ENCODE data around the gene STOML3. TPM values are rescaled to one million over a fixed set of nuclear protein-coding genes. Genes with fewer than 3 reads are reported as not detected.

Gene STOML3
- total RNA-seq, 1 donor from 2014 or later = not detected

- H3K27me3 ChIP-seq (ENCODE audit: insufficient read depth, low read length) = no peaks in the 10 kb centered on the region
- DNase-seq (ENCODE audit: low read depth) (no peak), FAIRE-seq (no peak)
- no peak overlapping the region for H3K4me3 Mint-ChIP-seq (ENCODE audit: unreplicated experiment)
- H3K79me2 ChIP-seq (ENCODE audit: insufficient read depth, low read length) = no peaks in the 10 kb centered on the region
- peaks cover 21% of the 10 kb centered on the region for H3K36me3 Mint-ChIP-seq (ENCODE audit: low read depth, unreplicated experiment)
- no peaks in the 10 kb centered on the region for H3K9me3 ChIP-seq (ENCODE audit: insufficient read depth, low read depth, low read length)
- H3K27me3 Mint-ChIP-seq (ENCODE audit: low read depth, unreplicated experiment) = no peaks in the 10 kb centered on the region
- H3K27ac ChIP-seq (ENCODE audit: low read depth, low read length) = no peak overlapping the region
- H3K9ac ChIP-seq (ENCODE audit: low read length) = no peak overlapping the region
- no peak overlapping the region for H3K27ac Mint-ChIP-seq (ENCODE audit: unreplicated experiment)
- peaks cover 9% of the 10 kb centered on the region for H3K4me1 Mint-ChIP-seq (ENCODE audit: low read depth, unreplicated experiment)
- H3K4me3 ChIP-seq (ENCODE audit: insufficient read depth, low read depth, low read length) = no peak overlapping the region
- H4K20me1 ChIP-seq (ENCODE audit: insufficient read depth, low read length) = no peaks in the 10 kb centered on the region
- H2AFZ ChIP-seq (ENCODE audit: low read depth, low read length) = no peak overlapping the region
- H3K9me3 Mint-ChIP-seq (ENCODE audit: unreplicated experiment) = no peaks in the 10 kb centered on the region
- no peaks in the 10 kb centered on the region for H3K4me1 ChIP-seq (ENCODE audit: insufficient read depth, low read length)
- TF ChIP-seq CTCF (IDR thresholded peaks at IDR 0.05; ENCODE audit: insufficient read depth, low read depth, low read length) (no peak), EZH2 (IDR thresholded peaks at IDR 0.05; ENCODE audit: insufficient read depth, low read length) (no peak)
- peaks cover 58% of the 10 kb centered on the region for H3K36me3 ChIP-seq (ENCODE audit: insufficient read depth, low read length)
- H3K4me2 ChIP-seq (ENCODE audit: low read length) = no peak overlapping the region
Measured at GRCh38 chr13:39023316-39023715, 32.7 kb upstream of the STOML3 start.

GRCh38 chr13:39020853-39021462, 30.3 kb upstream of the STOML3 start:
- Histone ChIP-seq H3K4me3 (ENCODE audit: insufficient read depth, low read depth, low read length) (no peak overlapping the region), H3K36me3 (ENCODE audit: insufficient read depth, low read length) (peaks cover 56% of the 10 kb centered on the region), H3K4me1 (ENCODE audit: insufficient read depth, low read length) (no peaks in the 10 kb centered on the region), H3K27me3 (ENCODE audit: insufficient read depth, low read length) (no peaks in the 10 kb centered on the region), H3K9ac (ENCODE audit: low read length) (no peak overlapping the region), H4K20me1 (ENCODE audit: insufficient read depth, low read length) (peaks cover 5% of the 10 kb centered on the region), H2AFZ (ENCODE audit: low read depth, low read length) (no peak overlapping the region), H3K9me3 (ENCODE audit: insufficient read depth, low read depth, low read length) (no peaks in the 10 kb centered on the region), H3K4me2 (ENCODE audit: low read length) (no peak overlapping the region), H3K79me2 (ENCODE audit: insufficient read depth, low read length) (no peaks in the 10 kb centered on the region), H3K27ac (ENCODE audit: low read depth, low read length) (no peak overlapping the region)
- Mint-ChIP-seq H3K9me3 (ENCODE audit: unreplicated experiment) (no peaks in the 10 kb centered on the region), H3K4me1 (ENCODE audit: low read depth, unreplicated experiment) (peaks cover 13% of the 10 kb centered on the region), H3K36me3 (ENCODE audit: low read depth, unreplicated experiment) (peaks cover 21% of the 10 kb centered on the region), H3K27ac (ENCODE audit: unreplicated experiment) (no peak overlapping the region), H3K4me3 (ENCODE audit: unreplicated experiment) (no peak overlapping the region), H3K27me3 (ENCODE audit: low read depth, unreplicated experiment) (no peaks in the 10 kb centered on the region)
- no peak for DNase-seq (ENCODE audit: low read depth)
- FAIRE-seq = no peak
- TF ChIP-seq CTCF (IDR thresholded peaks at IDR 0.05; ENCODE audit: insufficient read depth, low read depth, low read length) = no peak
- TF ChIP-seq EZH2 (IDR thresholded peaks at IDR 0.05; ENCODE audit: insufficient read depth, low read length) = no peak

- Mint-ChIP-seq H3K27me3 (ENCODE audit: low read depth, unreplicated experiment) (no peaks in the 10 kb centered on the region), H3K36me3 (ENCODE audit: low read depth, unreplicated experiment) (peaks cover 23% of the 10 kb centered on the region), H3K4me1 (ENCODE audit: low read depth, unreplicated experiment) (peaks cover 9% of the 10 kb centered on the region), H3K9me3 (ENCODE audit: unreplicated experiment) (no peaks in the 10 kb centered on the region), H3K27ac (ENCODE audit: unreplicated experiment) (no peak overlapping the region), H3K4me3 (ENCODE audit: unreplicated experiment) (no peak overlapping the region)
- Histone ChIP-seq H3K4me3 (ENCODE audit: insufficient read depth, low read depth, low read length) (no peak overlapping the region), H3K9ac (ENCODE audit: low read length) (no peak overlapping the region), H3K36me3 (ENCODE audit: insufficient read depth, low read length) (peaks cover 43% of the 10 kb centered on the region), H2AFZ (ENCODE audit: low read depth, low read length) (no peak overlapping the region), H4K20me1 (ENCODE audit: insufficient read depth, low read length) (peaks cover 5% of the 10 kb centered on the region), H3K4me1 (ENCODE audit: insufficient read depth, low read length) (no peaks in the 10 kb centered on the region), H3K4me2 (ENCODE audit: low read length) (no peak overlapping the region), H3K27me3 (ENCODE audit: insufficient read depth, low read length) (no peaks in the 10 kb centered on the region), H3K9me3 (ENCODE audit: insufficient read depth, low read depth, low read length) (no peaks in the 10 kb centered on the region), H3K79me2 (ENCODE audit: insufficient read depth, low read length) (no peaks in the 10 kb centered on the region), H3K27ac (ENCODE audit: low read depth, low read length) (no peak overlapping the region)
- no peak for TF ChIP-seq EZH2 (IDR thresholded peaks at IDR 0.05; ENCODE audit: insufficient read depth, low read length)
- TF ChIP-seq CTCF (IDR thresholded peaks at IDR 0.05; ENCODE audit: insufficient read depth, low read depth, low read length) = peak; percentile 53
- DNase-seq (ENCODE audit: low read depth) (no peak), FAIRE-seq (no peak)
Measured at GRCh38 chr13:39016787-39017186, 26.2 kb upstream of the STOML3 start.
